ENCODE data around the gene SLC26A1.

The SLC26A1 gene

GRCh38 chr4:1012034-1012739, 19.0 kb upstream of the SLC26A1 start:
- no peaks in the 10 kb centered on the region for H3K9me3 ChIP-seq (replicated peaks in 1 of 2; ENCODE audit: control insufficient read depth in 2 of 2, insufficient read depth in 1 of 2, low read depth in 1 of 2, low read length in 2 of 2)
- H2AFZ ChIP-seq (ENCODE audit: low read length): peak overlapping the region; percentile 49
- no peak overlapping the region for H3K4ac ChIP-seq (ENCODE audit: low read length)
- peaks cover 7 to 20% of the 10 kb centered on the region in 2 donors for H3K36me3 ChIP-seq (replicated peaks in 1 of 2; ENCODE audit: control insufficient read depth in 2 of 2, insufficient read depth in 2 of 2, low read length in 2 of 2)
- H4K8ac ChIP-seq (ENCODE audit: low read depth, low read length): no peak overlapping the region
- no peak for DNase-seq (ENCODE audit: low spot score)
- H4K91ac ChIP-seq (ENCODE audit: low read depth, low read length, poor library complexity): no peak overlapping the region
- peak overlapping the region; percentile 22 for H2BK5ac ChIP-seq (ENCODE audit: low read length)
- H3K27me3 ChIP-seq (ENCODE audit: control insufficient read depth in 3 of 3, insufficient read depth in 3 of 3, low read depth in 1 of 3, low read length in 3 of 3): peaks cover 13 to 35% (median 31%) of the 10 kb centered on the region in 3 experiments
- H3K9ac ChIP-seq (ENCODE audit: low read depth, low read length, poor library complexity): peak overlapping the region; percentile 60
- H3K79me1 ChIP-seq (ENCODE audit: low read depth, low read length): peaks cover 25% of the 10 kb centered on the region
- H3K4me2 ChIP-seq (ENCODE audit: insufficient read depth, low read length, poor library complexity, severe bottlenecking): peak overlapping the region; percentile 89
- peak overlapping the region; percentile 55 to 80 for H3K4me3 ChIP-seq (ENCODE audit: low read length in 2 of 2)
- peak overlapping the region; percentile 99 for H2AK5ac ChIP-seq (ENCODE audit: low read depth, low read length)
- no peak overlapping the region for H3K27ac ChIP-seq (replicated peaks; ENCODE audit: low read length)
- H3K4me1 ChIP-seq (ENCODE audit: control insufficient read depth in 2 of 2, insufficient read depth in 1 of 2, low read depth in 1 of 2, low read length in 2 of 2): peaks cover 39% of the 10 kb centered on the region in 2 donors
- H3K18ac ChIP-seq (ENCODE audit: low read length): peak overlapping the region; percentile 89
- peak overlapping the region; percentile 78 for H2BK15ac ChIP-seq (ENCODE audit: low read length)
- WGBS, 2 donors (ENCODE audit: extremely low coverage in 2 of 2, insufficient read length in 2 of 2, insufficient replicate concordance in 1 of 2): no CpG with 5 or more reads among the region's 69 CpGs
- peak overlapping the region; percentile 21 for H3K14ac ChIP-seq (ENCODE audit: low read length)
- no peak overlapping the region for H2BK12ac ChIP-seq (ENCODE audit: low read length)
- peak overlapping the region; percentile 85 for H3K23ac ChIP-seq (ENCODE audit: low read depth, low read length, poor library complexity)
- H2BK120ac ChIP-seq (ENCODE audit: low read depth, low read length): no peak overlapping the region

- Histone ChIP-seq H3K27me3 (ENCODE audit: control insufficient read depth in 3 of 3, insufficient read depth in 3 of 3, low read depth in 1 of 3, low read length in 3 of 3) (peaks cover 13 to 39% (median 36%) of the 10 kb centered on the region in 3 experiments), H3K4me3 (ENCODE audit: low read length in 2 of 2) (peak overlapping the region; percentile 55 to 71)
Observed at GRCh38 chr4:1011666-1012033, 18.4 kb upstream of the SLC26A1 start.

DNA sequence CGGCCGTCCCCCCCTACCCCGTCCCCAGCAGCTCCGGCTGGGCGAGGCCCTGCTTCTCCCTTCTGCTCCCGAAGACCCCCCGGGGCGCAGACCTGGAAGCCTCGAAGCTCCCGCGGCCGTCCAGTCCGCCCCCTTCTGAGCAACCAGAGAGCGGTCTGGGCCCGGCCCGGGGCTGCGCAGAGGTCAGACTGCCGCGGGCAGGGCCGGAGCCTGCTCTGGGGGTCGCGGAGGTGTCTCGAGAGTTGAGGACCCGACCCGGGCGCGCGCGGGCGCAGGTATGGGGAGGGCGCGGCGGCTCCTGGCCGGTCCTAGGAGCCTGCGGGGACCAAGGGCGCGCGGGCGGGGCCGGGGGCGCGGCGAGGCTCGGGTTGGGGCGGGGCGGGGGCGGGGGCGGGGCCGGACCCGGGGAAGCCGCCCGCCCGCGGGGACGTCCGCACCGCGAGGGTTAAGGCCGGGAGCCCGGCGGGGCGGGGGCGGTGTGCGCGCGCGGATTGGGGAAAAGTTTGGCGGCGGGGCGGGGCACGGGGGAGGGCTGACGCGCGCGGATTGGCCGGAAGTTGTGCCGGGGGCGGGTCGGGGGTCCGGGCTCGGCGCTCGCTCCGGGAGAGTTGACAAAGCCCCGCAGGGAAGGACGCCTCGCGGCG, 17.9 kb upstream of the SLC26A1 start, which contains the start of gene FGFRL1:
TSS of gene FGFRL1 (plus strand) at position 605 of the 644 bp plus-strand sequence. CDS start 860 bp downstream, outside the sequence.
- H3K4me2 ChIP-seq (ENCODE audit: insufficient read depth, low read length, poor library complexity, severe bottlenecking): peak within 1 kb of the TSS; percentile 89
- H3K4ac ChIP-seq (ENCODE audit: low read length): no peak within 1 kb of the TSS
- H2BK15ac ChIP-seq (ENCODE audit: low read length): peak within 1 kb of the TSS; percentile 78
- H3K4me1 ChIP-seq (ENCODE audit: control insufficient read depth in 2 of 2, insufficient read depth in 1 of 2, low read depth in 1 of 2, low read length in 2 of 2): peaks cover 38 to 39% of the 10 kb centered on the region in 2 donors
- H2BK12ac ChIP-seq (ENCODE audit: low read length): no peak within 1 kb of the TSS
- H3K36me3 ChIP-seq (replicated peaks in 1 of 2; ENCODE audit: control insufficient read depth in 2 of 2, insufficient read depth in 2 of 2, low read length in 2 of 2): peaks cover 7 to 20% of the 10 kb centered on the region in 2 donors
- H2BK120ac ChIP-seq (ENCODE audit: low read depth, low read length): no peak within 1 kb of the TSS
- WGBS, 2 donors (ENCODE audit: extremely low coverage in 2 of 2, insufficient read length in 2 of 2, insufficient replicate concordance in 1 of 2): no CpG with 5 or more reads among the region's 89 CpGs
- H3K79me1 ChIP-seq (ENCODE audit: low read depth, low read length): peaks cover 15% of the 10 kb centered on the region
- peak within 1 kb of the TSS; percentile 43 for H2BK5ac ChIP-seq (ENCODE audit: low read length)
- H3K23ac ChIP-seq (ENCODE audit: low read depth, low read length, poor library complexity): peak within 1 kb of the TSS; percentile 85
- peaks cover 13 to 44% (median 38%) of the 10 kb centered on the region in 3 experiments for H3K27me3 ChIP-seq (ENCODE audit: control insufficient read depth in 3 of 3, insufficient read depth in 3 of 3, low read depth in 1 of 3, low read length in 3 of 3)
- no peak within 1 kb of the TSS for H3K27ac ChIP-seq (replicated peaks; ENCODE audit: low read length)
- peak within 1 kb of the TSS; percentile 60 for H3K9ac ChIP-seq (ENCODE audit: low read depth, low read length, poor library complexity)
- H4K91ac ChIP-seq (ENCODE audit: low read depth, low read length, poor library complexity): no peak within 1 kb of the TSS
- H2AK5ac ChIP-seq (ENCODE audit: low read depth, low read length): peak within 1 kb of the TSS; percentile 99
- H3K4me3 ChIP-seq (ENCODE audit: low read length in 2 of 2): peak within 1 kb of the TSS; percentile 55 to 80
- H3K9me3 ChIP-seq (replicated peaks in 1 of 2; ENCODE audit: control insufficient read depth in 2 of 2, insufficient read depth in 1 of 2, low read depth in 1 of 2, low read length in 2 of 2): no peaks in the 10 kb centered on the region
- H3K14ac ChIP-seq (ENCODE audit: low read length): peak within 1 kb of the TSS; percentile 21
- no peak within 1 kb of the TSS for H4K8ac ChIP-seq (ENCODE audit: low read depth, low read length)
- DNase-seq (ENCODE audit: low spot score): peak; percentile 88
- peak within 1 kb of the TSS; percentile 89 for H3K18ac ChIP-seq (ENCODE audit: low read length)
- peak within 1 kb of the TSS; percentile 93 for H2AFZ ChIP-seq (ENCODE audit: low read length)

More at GRCh38 chr4:1011666-1012033, 18.4 kb upstream of the SLC26A1 start:
- no peak overlapping the region for H2BK5ac ChIP-seq (ENCODE audit: low read length)
- H3K14ac ChIP-seq (ENCODE audit: low read length): no peak overlapping the region
- H3K18ac ChIP-seq (ENCODE audit: low read length): no peak overlapping the region
- H3K36me3 ChIP-seq (replicated peaks in 1 of 2; ENCODE audit: control insufficient read depth in 2 of 2, insufficient read depth in 2 of 2, low read length in 2 of 2): peaks cover 7 to 20% of the 10 kb centered on the region in 2 donors
- WGBS, 2 donors (ENCODE audit: extremely low coverage in 2 of 2, insufficient read length in 2 of 2, insufficient replicate concordance in 1 of 2): no CpG with 5 or more reads among the region's 69 CpGs
- H2BK15ac ChIP-seq (ENCODE audit: low read length): no peak overlapping the region
- H4K91ac ChIP-seq (ENCODE audit: low read depth, low read length, poor library complexity): no peak overlapping the region
- no peak overlapping the region for H3K4ac ChIP-seq (ENCODE audit: low read length)
- H2BK120ac ChIP-seq (ENCODE audit: low read depth, low read length): no peak overlapping the region
- H3K9me3 ChIP-seq (replicated peaks in 1 of 2; ENCODE audit: control insufficient read depth in 2 of 2, insufficient read depth in 1 of 2, low read depth in 1 of 2, low read length in 2 of 2): no peaks in the 10 kb centered on the region
- H3K79me1 ChIP-seq (ENCODE audit: low read depth, low read length): peaks cover 20% of the 10 kb centered on the region
- no peak overlapping the region for H3K9ac ChIP-seq (ENCODE audit: low read depth, low read length, poor library complexity)
- H3K4me2 ChIP-seq (ENCODE audit: insufficient read depth, low read length, poor library complexity, severe bottlenecking): peak overlapping the region; percentile 18
- H4K8ac ChIP-seq (ENCODE audit: low read depth, low read length): no peak overlapping the region
- peaks cover 38 to 39% of the 10 kb centered on the region in 2 donors for H3K4me1 ChIP-seq (ENCODE audit: control insufficient read depth in 2 of 2, insufficient read depth in 1 of 2, low read depth in 1 of 2, low read length in 2 of 2)
- no peak for DNase-seq (ENCODE audit: low spot score)
- H3K23ac ChIP-seq (ENCODE audit: low read depth, low read length, poor library complexity): no peak overlapping the region
- H2BK12ac ChIP-seq (ENCODE audit: low read length): no peak overlapping the region
- H2AK5ac ChIP-seq (ENCODE audit: low read depth, low read length): no peak overlapping the region
- no peak overlapping the region for H3K27ac ChIP-seq (replicated peaks; ENCODE audit: low read length)
- no peak overlapping the region for H2AFZ ChIP-seq (ENCODE audit: low read length)
